HG03469 (cell line): Measurements from ENCODE around the gene DHRS12.
"Not testable (repeated sequence)": the region's sequence is repeated elsewhere in the genome, so short reads cannot be mapped to it uniquely, and the experiment has no call there.

ENCODE experiments used
- ATAC-seq: cut with Tn5 transposase; IDR thresholded peaks from one replicate; pipeline ENCODE4 v1.9.1; 2021; ENCODE audit warnings: mild to moderate bottlenecking, moderate library complexity, moderate number of reproducible peaks; ENCODE audit not compliant: unreplicated experiment

DHRS12 gene

GRCh38 chr13:51828730-51829567 lies 25.0 kb upstream of the DHRS12 start:
- no peak for ATAC-seq

GRCh38 chr13:51827254-51827653 lies 23.3 kb upstream of the DHRS12 start:
- ATAC-seq: no peak

- ATAC-seq: no peak
Measured at GRCh38 chr13:51826606-51827005, 22.6 kb upstream of the DHRS12 start.

- no peak for ATAC-seq
Measured at GRCh38 chr13:51825681-51826254, 21.8 kb upstream of the DHRS12 start.

GRCh38 chr13:51825165-51825592 lies 21.2 kb upstream of the DHRS12 start:
- ATAC-seq: no peak

- not testable (repeated sequence) for ATAC-seq
Measured at GRCh38 chr13:51824712-51825111, 20.7 kb upstream of the DHRS12 start.

- no peak for ATAC-seq
Measured at GRCh38 chr13:51823863-51824262, 19.9 kb upstream of the DHRS12 start.

- ATAC-seq: no peak
Measured at GRCh38 chr13:51823359-51823758, 19.4 kb upstream of the DHRS12 start.

- ATAC-seq: no peak
Measured at GRCh38 chr13:51822106-51822815, 18.3 kb upstream of the DHRS12 start.

- no peak for ATAC-seq
Measured at GRCh38 chr13:51821606-51822005, 17.6 kb upstream of the DHRS12 start.

GRCh38 chr13:51820016-51820597 lies 16.1 kb upstream of the DHRS12 start:
- no peak for ATAC-seq

GRCh38 chr13:51819544-51819943 lies 15.6 kb upstream of the DHRS12 start:
- ATAC-seq: no peak

GRCh38 chr13:51818781-51819511 lies 15.0 kb upstream of the DHRS12 start:
- no peak for ATAC-seq

- no peak for ATAC-seq
Measured at GRCh38 chr13:51818276-51818675, 14.3 kb upstream of the DHRS12 start.

GRCh38 chr13:51817717-51818116 lies 13.8 kb upstream of the DHRS12 start:
- ATAC-seq: no peak

- ATAC-seq: no peak
Measured at GRCh38 chr13:51816604-51817249, 12.8 kb upstream of the DHRS12 start.

- no peak for ATAC-seq
Measured at GRCh38 chr13:51815848-51816247, 11.9 kb upstream of the DHRS12 start.

- ATAC-seq: peak; percentile 54
Measured at GRCh38 chr13:51814825-51815650, 11.1 kb upstream of the DHRS12 start.

- no peak for ATAC-seq
Measured at GRCh38 chr13:51814071-51814470, 10.1 kb upstream of the DHRS12 start.
